GM19324 (cell line): ENCODE measurements around the gene ABHD2.

Source experiments
- ATAC-seq: cut with Tn5 transposase; IDR thresholded peaks from one replicate; pipeline ENCODE4 v1.9.1; 2021; ENCODE audit warnings: mild to moderate bottlenecking, moderate library complexity; ENCODE audit not compliant: unreplicated experiment, low FRiP score

Gene ABHD2

GRCh38 chr15:89161666-89162065, 73.4 kb downstream of the ABHD2 start:
- no peak for ATAC-seq

- ATAC-seq, result no peak
Measured at GRCh38 chr15:89163271-89164055, 75.2 kb downstream of the ABHD2 start.

DNA sequence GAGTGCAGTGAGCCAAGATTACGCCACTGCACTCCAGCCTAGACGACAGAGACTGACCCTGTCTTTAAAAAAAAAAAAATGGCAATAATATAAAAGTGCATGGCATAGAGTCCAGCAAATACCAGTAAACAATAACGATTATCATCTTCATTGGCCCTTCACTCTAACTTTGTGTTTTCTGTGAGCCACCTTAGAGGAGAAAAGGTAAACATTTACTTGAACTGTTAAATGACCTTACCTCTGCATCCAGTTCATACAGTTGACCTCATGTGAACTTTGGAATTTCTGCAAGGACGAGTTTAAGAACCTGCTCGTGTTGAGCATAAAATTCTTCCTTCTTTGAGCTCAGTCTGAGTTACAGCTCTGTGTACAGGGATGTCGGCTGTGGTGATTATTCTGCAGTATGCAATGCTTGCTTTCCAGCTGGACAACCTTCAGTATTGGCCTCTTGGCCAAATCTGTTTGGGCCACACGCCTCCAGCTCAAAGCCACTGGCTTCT, 76.5 kb downstream of the ABHD2 start:
- ATAC-seq, result no peak

DNA sequence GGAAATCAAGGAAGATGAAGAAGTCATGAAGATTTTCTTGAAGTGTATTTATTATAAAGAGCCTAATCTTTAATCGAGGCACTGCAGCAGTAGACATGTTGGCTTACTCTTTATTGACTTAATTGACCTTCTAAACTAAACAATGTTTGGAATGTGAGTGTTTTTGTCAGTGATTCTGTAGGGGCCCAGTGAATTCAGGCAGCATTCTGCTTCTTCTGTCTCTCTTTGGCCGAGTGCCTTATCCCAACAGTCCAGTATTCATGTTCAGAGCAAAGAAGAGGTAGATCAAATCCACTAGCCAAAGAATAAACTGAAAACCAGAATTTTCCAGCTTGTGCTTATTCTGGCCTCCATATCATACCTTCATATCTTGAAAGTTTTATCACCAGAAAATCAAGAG, 77.4 kb downstream of the ABHD2 start:
- ATAC-seq, result no peak

DNA sequence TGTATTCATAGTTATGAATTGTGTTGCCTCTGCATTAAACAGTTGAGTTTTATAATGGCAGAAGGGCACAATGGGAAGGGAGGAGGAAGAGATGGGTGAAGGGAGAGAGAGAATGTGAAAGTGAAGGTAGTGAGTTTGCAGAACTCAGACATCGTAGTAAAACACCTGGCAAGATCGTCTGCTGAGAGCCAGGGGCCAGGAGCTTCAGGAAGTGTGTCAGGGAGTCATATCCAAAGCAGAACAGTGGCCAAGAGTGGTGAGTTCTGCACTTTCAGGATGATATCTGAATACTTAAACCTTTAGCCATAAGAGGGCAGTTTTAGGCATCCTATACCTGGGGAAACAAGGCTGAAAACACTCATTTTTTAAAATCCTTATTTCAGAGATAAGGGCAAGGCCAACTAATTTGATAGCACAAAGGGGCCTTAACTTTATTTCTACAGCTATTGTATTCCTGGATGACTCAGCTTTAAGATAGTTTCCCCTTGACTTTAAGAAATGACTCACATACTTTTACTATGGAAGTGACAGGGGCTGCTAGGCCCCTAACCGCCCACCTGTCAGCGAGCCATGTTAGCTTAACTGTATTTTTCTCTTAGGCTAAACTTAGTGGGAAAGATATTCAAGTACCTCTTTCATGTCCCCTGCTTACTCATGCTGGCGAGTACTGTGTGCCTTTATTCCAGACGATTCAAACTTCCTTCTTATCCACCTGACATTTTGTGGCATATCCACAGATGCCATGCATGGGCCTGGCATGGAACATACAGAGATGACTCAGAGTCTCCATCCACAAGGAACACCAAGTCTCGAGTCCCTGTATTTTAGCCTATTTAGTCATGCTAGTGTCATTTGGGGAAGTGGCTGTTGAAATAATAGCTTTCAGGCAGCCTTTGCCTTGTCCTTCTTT, 79.3 kb downstream of the ABHD2 start:
- no peak for ATAC-seq

- no peak for ATAC-seq
Measured at GRCh38 chr15:89168316-89168833, 80.1 kb downstream of the ABHD2 start.

- ATAC-seq, result no peak
Measured at GRCh38 chr15:89170364-89170763, 82.1 kb downstream of the ABHD2 start.

- ATAC-seq, result no peak
Measured at GRCh38 chr15:89171136-89172072, 83.1 kb downstream of the ABHD2 start.

- no peak for ATAC-seq
Measured at GRCh38 chr15:89172921-89173320, 84.7 kb downstream of the ABHD2 start.

- ATAC-seq, result no peak
Measured at GRCh38 chr15:89174476-89174875, 86.2 kb downstream of the ABHD2 start.

DNA sequence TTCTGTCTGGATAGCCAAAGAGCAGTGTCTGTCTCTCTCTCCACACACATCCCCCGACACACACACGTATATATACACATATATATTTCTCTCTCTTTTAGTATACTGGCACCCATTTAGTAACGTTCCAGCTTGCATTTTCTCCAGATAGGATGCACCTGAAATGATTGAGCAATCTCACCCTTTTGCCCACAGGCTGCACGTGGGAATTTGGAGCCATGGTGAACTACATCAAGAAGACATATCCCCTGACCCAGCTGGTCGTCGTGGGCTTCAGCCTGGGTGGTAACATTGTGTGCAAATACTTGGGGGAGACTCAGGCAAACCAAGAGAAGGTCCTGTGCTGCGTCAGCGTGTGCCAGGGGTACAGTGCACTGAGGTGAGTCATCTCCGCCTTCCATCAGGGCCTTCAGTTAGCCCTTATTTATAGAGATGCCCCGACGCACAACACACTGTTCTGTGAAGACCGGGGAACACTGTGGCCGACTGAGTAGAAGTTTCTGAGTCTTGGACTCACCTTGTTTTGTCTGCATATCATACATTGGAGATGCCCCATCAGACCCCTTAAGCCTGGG, 87.4 kb downstream of the ABHD2 start:
- ATAC-seq, result no peak

DNA sequence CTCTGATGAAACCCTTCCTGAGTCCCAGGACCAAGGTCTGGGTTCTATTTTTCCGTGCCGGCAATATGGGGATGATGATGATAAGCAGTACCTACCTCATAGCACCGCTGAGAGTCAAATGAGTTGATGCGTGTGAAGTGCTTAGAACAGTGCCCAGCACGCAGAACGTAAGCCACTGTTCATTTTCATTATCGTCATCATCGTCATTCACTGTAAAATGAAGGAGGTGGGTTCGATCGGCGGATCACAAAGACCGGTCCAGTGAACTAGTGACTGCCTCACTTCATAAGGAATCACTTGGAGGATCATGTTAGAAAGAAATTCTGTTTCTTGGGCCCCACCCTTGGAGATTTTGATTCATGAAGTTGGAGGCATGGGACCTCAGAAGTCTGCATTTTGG, 88.9 kb downstream of the ABHD2 start:
- ATAC-seq, result no peak

- ATAC-seq, result no peak
Measured at GRCh38 chr15:89177633-89178306, 89.5 kb downstream of the ABHD2 start.

GRCh38 chr15:89178307-89178977, 90.2 kb downstream of the ABHD2 start:
- no peak for ATAC-seq

- ATAC-seq, result no peak
Measured at GRCh38 chr15:89179966-89180875, 92.0 kb downstream of the ABHD2 start.

DNA sequence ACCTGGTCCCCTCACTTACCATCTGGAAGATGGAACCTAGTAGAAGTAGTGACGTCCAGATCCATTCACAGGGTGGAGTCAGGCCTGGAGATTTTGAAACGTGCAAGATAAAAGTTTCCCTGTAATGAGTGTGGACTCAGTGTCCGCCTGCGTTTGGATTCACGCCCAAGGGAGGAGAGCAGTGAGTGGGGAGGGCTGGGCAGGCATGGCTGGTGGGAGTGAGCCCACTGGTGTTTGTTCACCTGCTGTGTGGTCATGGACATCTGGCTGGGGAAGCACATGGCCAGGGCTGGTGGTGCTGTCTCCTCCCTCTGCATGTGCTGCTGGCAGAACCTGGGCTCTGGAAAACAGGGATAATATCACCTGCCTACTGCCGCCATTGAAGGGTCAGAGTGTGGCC, 96.1 kb downstream of the ABHD2 start:
- no peak for ATAC-seq

DNA sequence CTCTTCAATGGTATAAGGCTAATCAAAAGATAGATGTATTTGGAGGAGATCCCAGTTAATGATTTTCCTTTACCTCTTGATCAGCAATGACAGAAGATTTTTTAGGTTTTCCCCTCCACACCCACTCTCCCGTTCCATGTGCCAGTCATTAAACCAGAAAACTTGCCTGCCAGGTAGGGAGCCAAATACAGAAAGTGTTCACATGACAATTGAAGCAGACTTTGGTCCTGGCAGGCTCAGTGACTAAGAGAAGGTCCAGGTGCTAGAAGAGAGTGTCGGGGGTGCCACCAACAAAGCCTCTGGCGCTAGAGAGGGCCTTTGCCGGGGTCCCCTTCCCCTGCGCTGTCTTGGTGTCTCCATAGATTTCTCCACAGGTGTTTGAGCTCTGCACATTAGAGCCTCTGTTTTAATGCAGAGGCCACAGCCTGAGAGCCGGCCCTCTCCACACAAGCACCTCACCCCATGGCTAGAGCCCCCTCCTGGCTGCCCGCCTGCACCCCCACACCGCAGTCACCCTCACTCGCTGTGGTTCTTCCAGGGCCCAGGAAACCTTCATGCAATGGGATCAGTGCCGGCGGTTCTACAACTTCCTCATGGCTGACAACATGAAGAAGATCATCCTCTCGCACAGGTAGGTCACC, 96.8 kb downstream of the ABHD2 start:
- ATAC-seq, result no peak
